Measurements from ENCODE around the gene LCN12.
A peak's percentile ranks its signal among the peaks of the same experiment; 100 is the strongest.

The LCN12 gene

DNA sequence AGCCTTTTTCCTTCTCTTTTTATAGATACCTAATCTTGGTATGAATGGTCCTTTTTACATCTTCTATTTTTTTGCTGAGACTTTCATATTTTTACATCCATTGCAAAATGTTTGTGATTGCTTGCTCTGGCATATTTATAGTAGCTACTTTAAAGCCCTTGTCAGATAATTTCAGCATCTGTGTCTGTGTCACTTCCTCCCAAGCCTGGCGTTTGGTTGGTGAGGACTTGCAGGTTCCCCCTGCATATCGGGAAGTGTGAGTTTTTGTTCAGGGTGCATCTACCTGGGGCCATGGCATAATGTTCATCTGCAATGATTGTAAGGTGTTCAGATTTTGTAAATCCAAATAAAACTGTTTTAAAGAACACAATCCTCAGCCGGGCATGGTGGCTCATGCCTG, 16.4 kb upstream of the LCN12 start:
- Histone ChIP-seq H3K27me3 (ENCODE audit: insufficient read depth, low read length) (no peaks in the 10 kb centered on the region), H3K4me1 (ENCODE audit: insufficient read depth, low read length) (no peaks in the 10 kb centered on the region), H3K4me3 (ENCODE audit: low read length) (no peak overlapping the region), H3K36me3 (ENCODE audit: insufficient read depth, low read length) (peaks cover 17% of the 10 kb centered on the region), H2AFZ (ENCODE audit: low read depth, low read length) (no peak overlapping the region), H3K9me3 (ENCODE audit: low read length) (peaks cover 6% of the 10 kb centered on the region)

DNA sequence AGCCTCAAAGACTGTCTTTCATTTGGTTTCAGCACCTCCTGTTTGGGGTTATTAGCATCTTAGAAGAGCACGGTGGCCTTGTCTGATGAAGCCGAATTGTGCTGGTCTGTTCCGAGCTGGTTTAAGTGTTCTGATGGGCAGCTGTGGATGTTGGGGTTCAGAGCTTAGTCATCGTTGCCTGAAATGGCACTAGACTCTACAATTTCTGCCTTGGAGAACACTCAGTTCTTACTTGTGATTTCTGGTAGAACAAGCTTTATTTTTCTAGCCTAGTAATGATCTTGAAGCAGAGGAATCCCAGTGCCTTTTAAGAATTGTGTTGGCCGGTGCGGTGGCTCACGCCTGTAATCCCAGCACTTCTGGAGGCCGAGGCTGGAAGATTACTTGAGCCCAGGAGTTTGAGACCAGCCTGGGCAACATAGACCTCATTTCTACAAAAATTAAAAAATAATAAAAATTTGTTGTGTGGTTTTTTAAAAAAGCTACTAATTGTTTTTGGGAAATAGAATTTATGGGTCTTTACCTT, 15.4 kb upstream of the LCN12 start:
- no peak overlapping the region for H3K4me3 ChIP-seq (ENCODE audit: low read length)
- H3K27me3 ChIP-seq (ENCODE audit: insufficient read depth, low read length): no peaks in the 10 kb centered on the region
- peaks cover 6% of the 10 kb centered on the region for H3K9me3 ChIP-seq (ENCODE audit: low read length)
- H3K4me1 ChIP-seq (ENCODE audit: insufficient read depth, low read length): no peaks in the 10 kb centered on the region
- peaks cover 27% of the 10 kb centered on the region for H3K36me3 ChIP-seq (ENCODE audit: insufficient read depth, low read length)
- no peak overlapping the region for H2AFZ ChIP-seq (ENCODE audit: low read depth, low read length)

DNA sequence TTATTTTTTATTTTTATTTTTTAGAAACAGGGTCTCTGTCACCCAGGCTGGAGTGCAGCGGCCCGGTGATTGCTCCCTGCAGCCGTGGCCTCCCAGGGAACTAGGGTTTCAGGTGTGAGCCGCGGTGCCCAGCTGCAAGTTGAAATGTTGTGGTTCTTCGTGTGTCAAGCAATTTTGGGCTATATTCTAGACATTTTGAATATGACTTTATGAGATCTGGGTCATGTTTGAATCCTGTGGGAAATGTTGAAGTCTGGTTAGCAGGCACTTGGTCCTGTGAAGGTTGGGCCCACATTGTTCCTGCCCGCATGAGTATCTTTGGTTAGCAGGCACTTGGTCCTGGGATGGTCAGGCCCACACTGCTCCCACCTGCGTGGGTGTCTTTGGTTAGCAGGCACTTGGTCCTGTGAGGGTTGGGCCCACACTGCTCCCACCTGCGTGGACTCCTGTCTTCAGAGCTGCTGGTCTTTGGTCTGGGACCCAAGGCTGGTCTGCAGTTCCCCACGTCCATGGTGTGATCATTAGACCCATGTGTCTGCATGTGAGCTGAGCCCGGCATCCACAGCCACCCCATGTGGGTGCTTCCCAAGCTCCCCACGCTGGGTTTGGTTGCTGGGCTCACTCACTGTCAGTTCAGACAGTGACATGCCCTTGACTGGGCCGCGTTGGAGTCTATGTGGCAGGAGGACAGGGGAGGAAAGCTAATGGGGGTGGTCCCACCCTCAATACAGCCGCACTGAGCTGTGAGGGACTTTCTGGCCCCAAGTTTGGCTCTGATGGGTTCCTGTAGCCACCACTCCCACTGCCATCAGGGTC, 14.7 kb upstream of the LCN12 start:
- H3K4me1 ChIP-seq (ENCODE audit: insufficient read depth, low read length): no peaks in the 10 kb centered on the region
- peaks cover 6% of the 10 kb centered on the region for H3K9me3 ChIP-seq (ENCODE audit: low read length)
- H3K4me3 ChIP-seq (ENCODE audit: low read length): no peak overlapping the region
- peaks cover 33% of the 10 kb centered on the region for H3K36me3 ChIP-seq (ENCODE audit: insufficient read depth, low read length)
- no peaks in the 10 kb centered on the region for H3K27me3 ChIP-seq (ENCODE audit: insufficient read depth, low read length)
- no peak overlapping the region for H2AFZ ChIP-seq (ENCODE audit: low read depth, low read length)

DNA sequence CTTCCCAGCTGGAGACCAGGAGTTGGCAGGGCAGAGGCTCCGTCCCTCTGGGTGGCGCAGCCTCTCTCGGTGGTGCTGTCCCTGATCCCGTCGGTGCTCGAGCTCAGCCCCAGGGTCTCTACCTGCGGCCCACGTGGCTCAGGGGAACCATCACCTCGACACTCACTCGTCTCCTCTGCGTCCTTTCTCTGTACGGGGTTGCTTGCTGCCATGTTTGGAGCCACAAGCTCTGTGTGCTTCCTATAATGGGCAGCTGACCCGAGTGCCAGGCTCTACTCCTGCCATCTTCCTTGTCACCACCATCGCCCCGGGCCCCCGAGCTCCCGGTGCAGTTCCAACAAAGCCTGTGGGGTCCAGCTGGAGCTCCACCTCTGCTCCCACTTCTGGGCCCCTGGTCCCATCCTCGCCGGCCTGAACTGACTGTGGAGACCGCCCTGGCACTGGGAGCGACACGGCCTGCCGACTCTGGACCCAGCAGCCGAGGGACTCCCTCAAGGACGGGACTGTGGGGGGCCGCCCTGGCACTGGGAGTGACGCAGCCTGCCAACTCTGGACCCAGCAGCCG, 12.6 kb upstream of the LCN12 start:
- H3K4me3 ChIP-seq (ENCODE audit: low read length): no peak overlapping the region
- H2AFZ ChIP-seq (ENCODE audit: low read depth, low read length): no peak overlapping the region
- H3K4me1 ChIP-seq (ENCODE audit: insufficient read depth, low read length): peaks cover 5% of the 10 kb centered on the region
- peaks cover 38% of the 10 kb centered on the region for H3K36me3 ChIP-seq (ENCODE audit: insufficient read depth, low read length)
- H3K27me3 ChIP-seq (ENCODE audit: insufficient read depth, low read length): no peaks in the 10 kb centered on the region
- peaks cover 2% of the 10 kb centered on the region for H3K9me3 ChIP-seq (ENCODE audit: low read length)

DNA sequence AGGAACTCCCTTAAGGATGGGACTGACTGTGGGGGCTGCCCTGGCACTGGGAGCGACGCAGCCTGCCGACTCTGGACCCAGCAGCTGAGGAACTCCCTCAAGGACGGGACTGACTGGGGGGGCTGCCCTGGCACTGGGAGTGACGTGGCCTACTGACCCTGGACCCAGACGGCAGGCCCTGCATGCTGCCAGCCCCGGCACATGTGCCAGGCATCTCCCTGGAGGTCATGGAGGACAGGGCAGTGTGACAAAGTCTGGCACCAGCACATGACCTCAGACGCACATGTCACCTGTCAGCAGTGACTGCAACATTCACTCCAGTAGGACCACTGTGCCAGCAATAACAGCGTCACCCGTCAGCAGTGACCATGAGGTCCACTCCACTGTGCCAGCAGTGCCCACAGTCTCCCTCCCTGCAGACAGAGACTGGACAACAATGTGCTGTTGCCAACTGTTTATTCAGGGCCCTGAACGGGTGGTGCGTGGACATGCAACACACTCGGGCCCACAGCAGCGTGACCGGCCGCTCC, 12.0 kb upstream of the LCN12 start:
- peaks cover 38% of the 10 kb centered on the region for H3K36me3 ChIP-seq (ENCODE audit: insufficient read depth, low read length)
- no peak overlapping the region for H2AFZ ChIP-seq (ENCODE audit: low read depth, low read length)
- no peaks in the 10 kb centered on the region for H3K27me3 ChIP-seq (ENCODE audit: insufficient read depth, low read length)
- no peak overlapping the region for H3K4me3 ChIP-seq (ENCODE audit: low read length)
- H3K9me3 ChIP-seq (ENCODE audit: low read length): peaks cover 2% of the 10 kb centered on the region
- peaks cover 5% of the 10 kb centered on the region for H3K4me1 ChIP-seq (ENCODE audit: insufficient read depth, low read length)

DNA sequence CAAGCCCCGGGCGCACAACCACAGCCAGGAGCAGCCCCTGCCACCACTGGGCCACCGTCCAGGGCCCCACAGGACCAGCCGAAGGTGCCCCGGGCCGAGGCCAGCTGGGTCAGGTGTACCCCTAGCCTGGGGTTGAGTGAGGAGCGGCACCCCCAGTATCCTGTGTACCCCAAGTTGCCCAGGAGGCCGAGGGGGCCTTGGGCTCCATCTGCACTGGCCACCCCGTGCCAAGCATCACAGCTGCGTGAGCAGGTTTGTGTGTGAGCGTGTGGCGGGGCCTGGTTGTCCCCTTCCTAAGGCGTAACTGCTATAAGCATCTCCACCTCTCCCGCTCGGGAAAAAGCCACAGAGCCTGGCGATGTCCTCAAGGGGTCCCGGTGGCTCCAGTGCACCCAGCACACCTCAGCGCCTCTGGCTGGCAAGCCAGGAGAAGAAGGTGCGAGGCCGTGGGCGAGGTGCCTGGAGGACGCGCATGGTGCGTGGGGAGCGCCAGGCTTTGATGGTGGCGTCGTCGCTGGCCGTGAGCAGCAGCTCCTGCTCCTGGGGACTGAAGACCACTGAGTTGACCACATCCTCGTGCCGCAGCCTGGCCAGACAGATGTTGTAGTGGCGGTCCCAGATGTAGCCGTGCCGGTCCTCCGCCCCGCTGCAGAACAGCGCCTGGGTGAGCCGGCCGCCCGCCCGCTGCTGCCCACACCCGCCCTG, 11.4 kb upstream of the LCN12 start:
- Histone ChIP-seq H3K36me3 (ENCODE audit: insufficient read depth, low read length) (peaks cover 38% of the 10 kb centered on the region), H3K4me1 (ENCODE audit: insufficient read depth, low read length) (peaks cover 5% of the 10 kb centered on the region), H2AFZ (ENCODE audit: low read depth, low read length) (no peak overlapping the region), H3K4me3 (ENCODE audit: low read length) (no peak overlapping the region), H3K9me3 (ENCODE audit: low read length) (peaks cover 2% of the 10 kb centered on the region), H3K27me3 (ENCODE audit: insufficient read depth, low read length) (no peaks in the 10 kb centered on the region)

DNA sequence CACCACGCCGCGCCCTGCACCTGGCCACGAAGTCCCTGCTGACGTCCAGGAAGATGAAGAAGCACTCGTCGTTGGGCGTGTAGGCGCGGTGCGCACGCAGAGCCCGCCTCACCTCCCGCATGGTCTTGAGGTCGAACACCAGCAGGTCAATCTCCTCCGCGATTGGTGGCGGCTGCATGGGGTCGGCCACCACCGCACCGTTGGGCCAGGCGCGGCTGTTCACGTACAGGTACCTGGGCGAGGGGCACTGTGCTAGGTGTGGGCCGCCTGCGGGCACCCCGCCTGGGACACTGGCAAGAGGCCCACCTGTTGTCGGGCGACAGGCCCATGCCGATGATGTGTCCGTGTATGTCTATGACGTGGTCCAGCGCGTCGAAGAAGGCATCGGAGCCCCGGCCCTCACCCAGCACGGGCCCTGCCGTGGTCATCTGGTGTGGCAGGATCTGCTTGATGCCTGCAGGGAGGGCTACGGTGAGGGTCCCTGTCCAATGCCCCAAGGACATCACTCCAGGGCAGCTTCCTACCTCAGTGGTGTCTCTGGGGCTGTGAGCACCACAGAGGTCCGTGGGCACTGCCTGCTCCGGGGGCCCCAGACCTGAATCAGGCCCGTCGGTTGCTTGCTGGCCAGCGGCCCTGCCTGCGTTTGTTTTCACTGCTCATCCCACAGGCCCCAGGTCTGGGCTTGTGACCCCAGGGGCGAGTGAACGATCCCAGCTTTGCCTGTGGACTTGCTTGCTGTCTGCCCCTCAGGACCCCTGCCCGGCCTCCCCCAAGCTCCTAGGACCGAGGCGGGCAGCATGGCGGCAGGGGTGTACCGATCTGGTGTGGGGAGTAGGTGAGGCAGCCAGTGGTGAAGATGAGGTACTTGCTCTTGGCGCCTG, 10.6 kb upstream of the LCN12 start:
- H3K27me3 ChIP-seq (ENCODE audit: insufficient read depth, low read length): no peaks in the 10 kb centered on the region
- H3K36me3 ChIP-seq (ENCODE audit: insufficient read depth, low read length): peaks cover 38% of the 10 kb centered on the region
- H3K4me1 ChIP-seq (ENCODE audit: insufficient read depth, low read length): peaks cover 5% of the 10 kb centered on the region
- no peak overlapping the region for H3K4me3 ChIP-seq (ENCODE audit: low read length)
- H2AFZ ChIP-seq (ENCODE audit: low read depth, low read length): no peak overlapping the region
- H3K9me3 ChIP-seq (ENCODE audit: low read length): peaks cover 2% of the 10 kb centered on the region

DNA sequence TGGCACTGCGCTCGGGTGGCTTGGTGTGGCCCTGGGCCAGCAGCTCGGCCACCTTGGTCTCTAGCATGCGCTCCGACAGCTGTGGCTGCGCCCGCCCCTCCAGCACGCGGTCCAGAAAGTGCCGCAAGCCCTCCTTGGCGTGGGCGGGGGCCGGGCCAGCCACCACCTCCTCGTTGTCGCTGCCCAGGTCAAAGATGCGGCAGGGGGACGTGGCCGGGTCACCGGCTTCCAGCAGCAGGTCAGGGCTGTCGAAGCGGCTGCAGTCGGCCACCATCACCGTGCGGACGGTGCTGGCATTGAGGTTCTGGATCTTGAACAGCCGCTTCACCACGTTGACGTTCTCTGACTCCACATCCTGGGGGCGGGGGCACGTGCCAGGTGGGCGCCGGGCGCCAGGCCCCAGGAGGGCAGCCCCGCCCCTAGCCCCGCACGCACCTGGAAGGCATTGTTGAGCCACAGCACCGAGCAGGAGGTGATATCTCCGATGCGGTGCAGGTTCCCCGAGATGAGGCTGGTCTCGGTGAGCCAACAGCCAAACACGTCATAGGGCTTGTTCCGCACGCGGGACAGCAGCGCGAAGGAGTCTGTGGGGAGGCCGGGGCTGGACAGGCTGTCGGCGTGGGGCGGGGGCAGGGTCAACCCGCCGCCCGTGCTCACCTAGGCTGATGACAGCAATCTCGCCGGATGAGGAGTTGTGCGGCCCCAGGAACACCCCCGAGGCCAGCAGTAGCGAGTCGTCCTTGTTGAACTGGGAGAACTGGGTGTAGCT, 9.8 kb upstream of the LCN12 start:
- Histone ChIP-seq H2AFZ (ENCODE audit: low read depth, low read length) (no peak overlapping the region), H3K4me1 (ENCODE audit: insufficient read depth, low read length) (peaks cover 5% of the 10 kb centered on the region), H3K9me3 (ENCODE audit: low read length) (peaks cover 2% of the 10 kb centered on the region), H3K27me3 (ENCODE audit: insufficient read depth, low read length) (no peaks in the 10 kb centered on the region), H3K4me3 (ENCODE audit: low read length) (no peak overlapping the region), H3K36me3 (ENCODE audit: insufficient read depth, low read length) (peaks cover 38% of the 10 kb centered on the region)

DNA sequence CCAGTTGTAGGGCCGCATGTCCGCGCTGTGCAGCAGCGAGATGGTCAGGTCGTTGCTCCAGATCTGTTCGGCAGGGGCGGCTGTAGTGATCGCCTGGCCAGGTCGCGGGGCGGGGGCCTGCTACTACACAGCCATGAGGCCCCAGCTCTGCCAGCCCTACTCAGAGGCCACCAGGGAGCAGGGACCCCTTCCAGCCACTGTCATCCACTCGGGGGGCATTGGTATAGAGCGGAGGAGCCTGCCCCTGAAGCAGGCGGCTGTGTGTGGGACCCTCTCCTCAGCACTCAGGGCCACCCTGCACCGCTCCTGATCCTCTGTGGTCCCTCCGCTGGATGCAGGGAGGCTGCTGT, 9.2 kb upstream of the LCN12 start:
- Histone ChIP-seq H3K4me1 (ENCODE audit: insufficient read depth, low read length) (peaks cover 5% of the 10 kb centered on the region), H3K9me3 (ENCODE audit: low read length) (no peaks in the 10 kb centered on the region), H3K36me3 (ENCODE audit: insufficient read depth, low read length) (peaks cover 38% of the 10 kb centered on the region), H3K4me3 (ENCODE audit: low read length) (no peak overlapping the region), H2AFZ (ENCODE audit: low read depth, low read length) (no peak overlapping the region), H3K27me3 (ENCODE audit: insufficient read depth, low read length) (no peaks in the 10 kb centered on the region)

DNA sequence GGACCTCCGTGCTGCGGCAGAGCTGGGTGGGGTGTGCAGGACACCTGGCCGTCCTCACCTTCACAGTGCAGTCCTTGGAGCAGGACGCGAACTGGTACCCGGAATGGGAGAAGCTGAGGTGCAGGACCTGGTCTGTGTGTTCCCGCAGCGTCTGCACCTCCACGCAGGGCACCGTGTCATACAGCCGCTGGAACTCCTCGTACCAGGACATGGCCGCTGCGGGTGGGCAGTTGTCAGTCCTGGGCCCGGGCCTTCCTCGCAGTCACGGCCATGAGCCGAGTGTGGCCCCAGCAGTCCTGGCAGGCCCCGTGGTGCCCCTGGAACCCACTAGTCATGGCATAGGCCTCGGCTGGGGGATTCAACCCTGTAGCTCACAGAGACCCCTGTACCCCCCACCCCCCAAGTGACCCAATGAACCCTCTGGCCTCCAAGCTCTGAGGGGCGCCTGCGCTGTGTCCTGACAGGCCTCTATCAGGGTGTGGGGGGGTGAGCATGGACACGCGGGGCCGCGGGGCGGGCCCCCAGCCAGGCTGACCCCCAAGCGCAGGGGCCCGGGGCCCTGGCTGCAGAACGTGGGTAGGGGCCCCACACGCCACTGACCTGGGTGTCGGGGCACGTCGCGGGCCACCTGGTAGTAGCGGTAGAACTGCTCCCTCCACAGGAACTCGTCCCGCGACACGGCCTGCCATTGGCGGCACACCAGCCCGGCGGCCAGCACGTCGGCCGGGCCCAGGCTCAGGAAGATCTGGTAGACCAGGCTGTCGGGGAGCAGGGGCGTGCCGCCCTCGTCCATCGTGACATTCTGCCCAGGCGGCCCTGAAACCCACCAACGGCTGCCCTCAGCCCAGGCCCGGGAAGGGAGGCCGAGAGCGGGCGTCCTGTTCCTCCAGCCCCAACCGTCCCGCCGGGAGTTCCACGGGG, 8.5 kb upstream of the LCN12 start:
- Histone ChIP-seq H3K4me1 (ENCODE audit: insufficient read depth, low read length) (peaks cover 5% of the 10 kb centered on the region), H3K4me3 (ENCODE audit: low read length) (peak overlapping the region; percentile 87), H3K36me3 (ENCODE audit: insufficient read depth, low read length) (peaks cover 38% of the 10 kb centered on the region), H3K9me3 (ENCODE audit: low read length) (no peaks in the 10 kb centered on the region), H3K27me3 (ENCODE audit: insufficient read depth, low read length) (no peaks in the 10 kb centered on the region), H2AFZ (ENCODE audit: low read depth, low read length) (peak overlapping the region; percentile 4)

DNA sequence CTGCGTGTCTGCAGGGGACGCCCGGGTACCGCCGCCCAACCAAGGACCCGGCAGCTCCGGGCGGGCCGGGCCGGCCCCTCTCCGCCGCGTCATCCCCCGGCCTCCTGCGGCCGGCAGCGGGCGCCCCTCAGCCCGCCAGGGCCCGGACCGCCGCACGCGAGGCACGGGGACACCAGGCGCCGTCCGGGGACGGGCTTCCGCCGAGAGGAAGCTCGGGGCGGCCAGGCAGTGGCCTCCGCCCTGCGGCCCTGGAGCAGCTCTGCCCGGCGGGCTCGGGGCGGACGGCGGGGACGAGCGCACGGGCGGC, 7.9 kb upstream of the LCN12 start:
- Histone ChIP-seq H2AFZ (ENCODE audit: low read depth, low read length) (peak overlapping the region; percentile 4), H3K4me1 (ENCODE audit: insufficient read depth, low read length) (peaks cover 5% of the 10 kb centered on the region), H3K4me3 (ENCODE audit: low read length) (peak overlapping the region; percentile 87), H3K9me3 (ENCODE audit: low read length) (no peaks in the 10 kb centered on the region), H3K36me3 (ENCODE audit: insufficient read depth, low read length) (peaks cover 35% of the 10 kb centered on the region), H3K27me3 (ENCODE audit: insufficient read depth, low read length) (no peaks in the 10 kb centered on the region)
